HL-60 (cell line): Measurements from ENCODE around the gene WDPCP.

Source experiments
- CTCF ChIP-seq: IDR thresholded peaks from one replicate; pipeline ENCODE4 v1.5.1; 2011; ENCODE audit warnings: low read length, control low read depth, inconsistent platforms; ENCODE audit not compliant: insufficient read depth
- GABPA ChIP-seq: IDR thresholded peaks from 2 replicates; pipeline ENCODE4 v1.6.1; 2012; ENCODE audit warnings: low read depth
- POLR2AphosphoS5 ChIP-seq: IDR thresholded peaks from 2 replicates; pipeline ENCODE4 v1.6.1; 2012; ENCODE audit warnings: low read depth
- SPI1 ChIP-seq: IDR thresholded peaks from 2 replicates; pipeline ENCODE4 v1.6.1; 2012; ENCODE audit warnings: low read depth, mild to moderate bottlenecking, borderline replicate concordance

- TF ChIP-seq POLR2AphosphoS5 (no peak), CTCF (no peak), SPI1 (no peak), GABPA (no peak)
Measured at GRCh38 chr2:63425079-63425416, 163.2 kb downstream of the WDPCP start.
